Heart right ventricle (tissue), 16 donors: ENCODE measurements around the gene GJB2. TPM values are rescaled to one million over a fixed set of nuclear protein-coding genes. Genes with fewer than 3 reads are reported as not detected.

ENCODE experiments used
- ATAC-seq, 8 donors: fragments of 200-7000 bp; cut with Tn5 transposase; one replicate each; pipeline ENCODE4 v1.9.1; 2020; ENCODE audit warnings: mild to moderate bottlenecking in 8 of 8, moderate library complexity in 8 of 8, moderate number of reproducible peaks in 1 of 8
- DNase-seq, 2 donors: peaks; one replicate each; pipeline ENCODE4 v3.0.0-alpha.2; 2020
- H3K27ac ChIP-seq, 10 donors: fragments of 200-600 bp; sonication (generic) in 2 of 10; one replicate each; pipeline versions ENCODE4 v1.5.0 to v1.8.0; 2020 to 2022; ENCODE audit warnings: mild to moderate bottlenecking in 3 of 10
- H3K27me3 ChIP-seq, 7 donors: fragments of 200-600 bp; one replicate each; pipeline ENCODE4 v1.8.0; 2021 to 2022; ENCODE audit warnings: mild to moderate bottlenecking in 2 of 7
- H3K36me3 ChIP-seq, 9 donors: fragments of 200-600 bp; sonication (generic) in 1 of 9; one replicate each; pipeline versions ENCODE4 v1.5.0 to v1.8.0; 2020 to 2022; ENCODE audit warnings: mild to moderate bottlenecking in 2 of 9
- H3K4me1 ChIP-seq, 9 donors: fragments of 200-600 bp; sonication (generic) in 1 of 9; one replicate each; pipeline versions ENCODE4 v1.5.0 to v1.8.0; 2020 to 2022; ENCODE audit warnings: mild to moderate bottlenecking in 4 of 9
- H3K4me3 ChIP-seq, 10 donors: fragments of 200-600 bp; sonication (generic) in 2 of 10; one replicate each; pipeline versions ENCODE4 v1.5.0 to v1.8.0; 2020 to 2022; ENCODE audit warnings: mild to moderate bottlenecking in 7 of 10, moderate library complexity in 2 of 10
- H3K9me3 ChIP-seq, 11 donors: fragments of 200-600 bp in 10 of 11; sonication (generic) in 2 of 11; one replicate each; pipeline versions ENCODE4 v1.5.0 to v1.8.0; 2013 to 2022; ENCODE audit warnings: mild to moderate bottlenecking in 2 of 11, control low read depth in 1 of 11, moderate library complexity in 1 of 11
- WGBS, 2 donors: extraction: QIAGEN DNeasy Blood & Tissue Kit; methylation state at CpG; one replicate each; pipeline ENCODE4 v1.1.7; 2013; ENCODE audit warnings: inconsistent platforms in 1 of 2; 5-methylcytosine and 5-hydroxymethylcytosine counted together
- intact Hi-C, 10 donors: fragments of 100-400 bp; cut with DNase I; formaldehyde crosslinking; loops; one replicate each; pipeline versions ENCODE4 v1.11.1 to v1.14.2; 2022
- polyA plus RNA-seq, 2 donors: library from polyadenylated mRNA; stranded (reverse); fragments of 200-250 nt; gene quantifications; one replicate each; pipeline ENCODE4 v1.2.3, GENCODE V29; 2013
- total RNA-seq, 10 donors: library from RNA; stranded (reverse); fragmentation: NEBNext Ultra II Directional in 3 of 10; extraction: Animal tissue kit (Norgen Biotek cat#: 25700) in 3 of 10; gene quantifications; one replicate each; pipeline versions ENCODE4 v1.2.1 to v1.2.4, GENCODE V29; 2021 to 2023
- TF ChIP-seq, protein P1 (sequence below), 9 donors: fragments of 200-600 bp; sonication (generic) in 2 of 9; IDR thresholded peaks; one replicate each; pipeline versions ENCODE4 v1.5.0 to v1.8.0; 2021 to 2022; ENCODE audit warnings: antibody characterized with exemption in 9 of 9, mild to moderate bottlenecking in 5 of 9, moderate library complexity in 1 of 9
- donor health status: Arrhythmogenic right ventricular cardiomyopathy.
- donor health status: ischemic (EF 13 %, LVEDD 7.1; RV severe dilation, severe dysfunction).
- donor health status: healthy with polysubstance abuse.
- donor health status: DM: no; HTN: yes; CAD: no.
- donor health status: DM: no; HTN: no; CAD: no.
- donor health status: ischemic (EF 25% LVEDD 6.9; RV normal size, moderate dysfunction).
- donor health status: ischemic (EF 25% LVEDD 5.7; RV mildly dilated, moderate dysfunction).
- donor health status: healthy.
- donor health status: DM: yes; HTN: yes; CAD: no.
- donor health status: Ischemic cardiomyopathy.
- donor health status: ischemic (EF 35%, LVEDD 5.7; RV mildly dilated, moderate dysfunction).
- donor health status: nonischemic (EF 11% LVEDD 7.7; RV severe dilation, severe dysfunction).
- donor health status: DM: yes; HTN: yes; CAD: no.
- donor health status: PGD.
- donor health status: ischemic (EF 29% LVEDD 5.4; RV normal size, mild dysfunction).
- donor health status: nonischemic (EF 23%, LVEDD 6.1; RV moderate dilation, normal function).

Gene GJB2
- total and polyA plus RNA-seq, 12 donors: 0.09 to 0.90 (median 0.28) TPM; not detected in 1

DNA sequence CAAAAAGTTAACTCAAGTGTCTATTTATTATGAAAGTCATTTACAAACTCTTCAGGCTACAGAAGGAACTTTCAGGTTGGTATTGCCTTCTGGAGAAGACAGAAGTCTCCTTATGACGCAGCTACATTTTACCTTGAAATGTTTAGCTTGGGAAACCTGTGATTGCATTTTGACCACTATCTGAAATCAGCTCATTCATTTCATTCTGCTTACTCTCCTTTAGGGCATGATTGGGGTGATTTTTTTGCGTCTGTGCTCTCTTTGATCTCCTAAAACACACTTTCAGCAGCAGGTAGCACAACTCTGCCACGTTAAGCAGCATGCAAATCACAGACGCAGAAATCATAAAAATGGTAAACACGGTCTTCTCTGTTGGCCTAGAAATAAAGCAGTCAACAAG, 29.8 kb upstream of the GJB2 start:
- H3K4me1 ChIP-seq: peaks cover 0 to 12% (median 0%) of the 10 kb centered on the region in 9 donors
- H3K9me3 ChIP-seq: no peaks in the 10 kb centered on the region
- DNase-seq (no peak), ATAC-seq (no peak)
- no peaks in the 10 kb centered on the region for H3K36me3 ChIP-seq
- H3K27ac ChIP-seq: no peak overlapping the region
- intact Hi-C loops: no loop called here
- peaks cover 0 to 49% (median 24%) of the 10 kb centered on the region in 7 donors for H3K27me3 ChIP-seq
- TF ChIP-seq, protein P1, sequence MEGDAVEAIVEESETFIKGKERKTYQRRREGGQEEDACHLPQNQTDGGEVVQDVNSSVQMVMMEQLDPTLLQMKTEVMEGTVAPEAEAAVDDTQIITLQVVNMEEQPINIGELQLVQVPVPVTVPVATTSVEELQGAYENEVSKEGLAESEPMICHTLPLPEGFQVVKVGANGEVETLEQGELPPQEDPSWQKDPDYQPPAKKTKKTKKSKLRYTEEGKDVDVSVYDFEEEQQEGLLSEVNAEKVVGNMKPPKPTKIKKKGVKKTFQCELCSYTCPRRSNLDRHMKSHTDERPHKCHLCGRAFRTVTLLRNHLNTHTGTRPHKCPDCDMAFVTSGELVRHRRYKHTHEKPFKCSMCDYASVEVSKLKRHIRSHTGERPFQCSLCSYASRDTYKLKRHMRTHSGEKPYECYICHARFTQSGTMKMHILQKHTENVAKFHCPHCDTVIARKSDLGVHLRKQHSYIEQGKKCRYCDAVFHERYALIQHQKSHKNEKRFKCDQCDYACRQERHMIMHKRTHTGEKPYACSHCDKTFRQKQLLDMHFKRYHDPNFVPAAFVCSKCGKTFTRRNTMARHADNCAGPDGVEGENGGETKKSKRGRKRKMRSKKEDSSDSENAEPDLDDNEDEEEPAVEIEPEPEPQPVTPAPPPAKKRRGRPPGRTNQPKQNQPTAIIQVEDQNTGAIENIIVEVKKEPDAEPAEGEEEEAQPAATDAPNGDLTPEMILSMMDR (IDR thresholded peaks at IDR 0.05): no peak
- 75 to 89% methylated on average over 5 of the region's 5 CpGs for WGBS, 2 donors
- H3K4me3 ChIP-seq: no peak overlapping the region

DNA sequence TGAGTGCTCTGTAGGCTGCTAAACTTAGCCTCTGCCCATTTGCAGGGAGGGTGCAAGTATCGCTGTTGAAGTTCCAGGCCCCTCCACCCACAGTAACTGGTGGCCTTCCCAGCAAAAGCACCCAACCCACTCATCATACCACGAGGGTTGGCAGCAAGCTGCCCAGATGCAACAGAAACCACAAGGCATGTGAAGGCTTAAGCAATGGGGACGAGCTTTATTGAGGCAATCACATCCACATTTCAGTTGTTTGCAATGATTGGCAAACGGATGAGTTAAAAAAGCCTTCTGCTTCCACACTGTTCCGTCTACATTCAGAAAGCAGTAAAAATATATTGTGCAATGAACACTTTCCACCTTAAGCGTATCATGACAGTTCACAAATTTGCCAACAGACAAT, 29.0 kb upstream of the GJB2 start:
- ATAC-seq (no peak), DNase-seq (no peak)
- TF ChIP-seq, protein P1 (IDR thresholded peaks at IDR 0.05): no peak
- 77 to 82% methylated on average over 6 of the region's 6 CpGs for WGBS, 2 donors
- H3K4me1 ChIP-seq: peaks cover 0 to 12% (median 0%) of the 10 kb centered on the region in 9 donors
- H3K4me3 ChIP-seq: no peak overlapping the region
- H3K27me3 ChIP-seq: peaks cover 0 to 45% (median 24%) of the 10 kb centered on the region in 7 donors
- intact Hi-C loops: no loop called here
- no peak overlapping the region for H3K27ac ChIP-seq
- H3K9me3 ChIP-seq: no peaks in the 10 kb centered on the region
- H3K36me3 ChIP-seq: no peaks in the 10 kb centered on the region

DNA sequence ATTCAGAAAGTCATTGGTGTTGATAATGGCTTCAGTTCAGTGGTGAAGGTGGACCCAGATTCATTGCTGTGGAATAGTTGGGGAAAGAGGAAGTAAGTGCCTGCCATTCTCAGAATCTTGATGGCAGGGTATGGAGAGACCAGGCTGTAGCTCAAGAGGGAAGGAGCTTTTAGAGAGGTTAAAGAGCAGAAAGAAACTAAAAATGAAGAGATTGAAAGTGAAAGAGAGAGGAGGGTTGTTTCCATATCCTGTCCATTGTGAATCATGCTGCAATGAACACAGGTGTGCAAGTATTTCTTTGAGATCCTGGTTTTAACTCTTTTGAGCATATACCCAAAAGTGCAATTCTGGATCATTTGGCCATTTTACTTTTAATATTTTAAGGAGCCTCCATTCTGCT, 26.8 kb upstream of the GJB2 start:
- no peak overlapping the region for H3K4me3 ChIP-seq
- intact Hi-C loops: no loop called here
- DNase-seq: no peak
- H3K27me3 ChIP-seq: peaks cover 0 to 32% (median 12%) of the 10 kb centered on the region in 7 donors
- no peak for ATAC-seq
- H3K4me1 ChIP-seq: peaks cover 0 to 12% (median 0%) of the 10 kb centered on the region in 9 donors
- TF ChIP-seq, protein P1 (IDR thresholded peaks at IDR 0.05): no peak
- no peaks in the 10 kb centered on the region for H3K36me3 ChIP-seq
- no peak overlapping the region for H3K27ac ChIP-seq
- H3K9me3 ChIP-seq: no peaks in the 10 kb centered on the region

DNA sequence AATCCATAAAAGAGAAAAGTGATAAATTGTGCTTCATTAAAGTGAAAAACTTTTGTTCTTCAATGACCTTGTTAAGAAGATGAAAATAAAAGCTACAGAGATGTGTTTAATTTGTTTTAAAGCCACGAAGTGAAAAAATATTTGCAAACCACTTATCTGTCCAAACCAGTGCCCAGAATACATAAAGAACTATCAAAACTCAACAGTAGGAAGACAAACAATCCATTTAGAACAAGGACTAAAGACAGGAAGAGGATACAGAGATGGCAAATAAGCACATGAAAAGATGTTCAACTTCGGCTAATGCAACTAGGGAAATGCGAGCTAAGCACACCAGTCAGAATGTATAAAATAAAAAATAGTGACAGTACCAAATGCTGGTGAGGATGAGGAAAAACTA, 24.4 kb upstream of the GJB2 start:
- Histone ChIP-seq H3K4me3 (no peak overlapping the region), H3K4me1 (peaks cover 0 to 12% (median 0%) of the 10 kb centered on the region in 9 donors), H3K36me3 (no peaks in the 10 kb centered on the region), H3K27ac (no peak overlapping the region), H3K9me3 (peaks cover 0 to 19% (median 0%) of the 10 kb centered on the region in 11 donors), H3K27me3 (peaks cover 0 to 23% (median 8%) of the 10 kb centered on the region in 7 donors)
- DNase-seq (no peak), ATAC-seq (no peak)
- WGBS, 2 donors: 53 to 62% methylated on average over 3 of the region's 3 CpGs
- TF ChIP-seq, protein P1 (IDR thresholded peaks at IDR 0.05): no peak
- intact Hi-C loops: no loop called here
